HG02763 (cell line): ENCODE results near the gene TMEM190.

Experiments
- ATAC-seq: cut with Tn5 transposase; IDR thresholded peaks from one replicate; pipeline ENCODE4 v1.9.1; 2021; ENCODE audit warnings: mild to moderate bottlenecking, moderate library complexity; ENCODE audit not compliant: unreplicated experiment

The TMEM190 gene

GRCh38 chr19:55369653-55370304 is 6.8 kb upstream of the TMEM190 start:
- no peak for ATAC-seq

- no peak for ATAC-seq
Measured at GRCh38 chr19:55370305-55370988, 6.2 kb upstream of the TMEM190 start, which contains the start of gene IL11. IL11 (minus strand) TSS chr19:55370463; CDS start chr19:55370310, 153 bp downstream.

GRCh38 chr19:55372316-55373081 is 4.1 kb upstream of the TMEM190 start:
- no peak for ATAC-seq

GRCh38 chr19:55373306-55373992 is 3.2 kb upstream of the TMEM190 start:
- no peak for ATAC-seq

GRCh38 chr19:55373993-55374757 is 2.5 kb upstream of the TMEM190 start:
- ATAC-seq = no peak

GRCh38 chr19:55377356-55378131 is 918 bp downstream of the TMEM190 start:
- ATAC-seq = no peak

GRCh38 chr19:55379174-55379573 is 2.5 kb downstream of the TMEM190 start:
- no peak for ATAC-seq

- no peak for ATAC-seq
Measured at GRCh38 chr19:55382013-55382412, 5.4 kb downstream of the TMEM190 start.

GRCh38 chr19:55382522-55383054 is 6.0 kb downstream of the TMEM190 start:
- no peak for ATAC-seq

- ATAC-seq = no peak
Measured at GRCh38 chr19:55383279-55384130, 6.9 kb downstream of the TMEM190 start.

GRCh38 chr19:55384131-55384919 is 7.7 kb downstream of the TMEM190 start, which contains the start of gene TMEM238:
TMEM238 (minus strand) TSS chr19:55384292; CDS start chr19:55384259, 33 bp downstream.
- ATAC-seq = no peak

GRCh38 chr19:55384920-55385723 is 8.5 kb downstream of the TMEM190 start:
- peak; percentile 44 for ATAC-seq

- ATAC-seq = peak; percentile 71
Measured at GRCh38 chr19:55385724-55386492, 9.3 kb downstream of the TMEM190 start, which contains the start of gene RPL28. RPL28 (plus strand) TSS chr19:55385932; CDS start chr19:55386358, 426 bp downstream.

GRCh38 chr19:55386493-55386971 is 9.9 kb downstream of the TMEM190 start:
- ATAC-seq = no peak

GRCh38 chr19:55387736-55388497 is 11.3 kb downstream of the TMEM190 start:
- ATAC-seq = no peak
